ENCODE data around the gene EPC2.
"Not testable (repeated sequence)": the region's sequence is repeated elsewhere in the genome, so short reads cannot be mapped to it uniquely, and the experiment has no call there.

EPC2 gene

DNA sequence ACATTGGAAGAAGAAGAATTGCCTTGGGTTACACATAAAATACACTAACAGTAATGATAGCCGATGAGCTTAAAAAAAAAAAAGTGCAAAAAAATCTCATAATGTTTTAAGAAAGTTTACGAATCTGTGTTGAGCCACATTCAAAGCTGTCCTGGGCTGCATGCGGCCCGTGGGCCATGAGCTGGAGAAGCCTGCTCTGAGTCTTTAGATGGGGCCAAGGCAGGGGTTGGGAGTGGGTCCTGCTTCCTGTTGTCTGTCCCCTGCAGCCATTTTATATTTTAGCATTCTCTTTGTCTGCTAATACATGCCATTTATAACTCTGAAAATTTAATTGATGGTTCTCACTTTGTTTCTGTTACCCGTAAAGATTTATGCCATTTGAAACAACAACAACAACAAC is 93.2 kb downstream of the EPC2 start:
- DNase-seq = no peak

DNA sequence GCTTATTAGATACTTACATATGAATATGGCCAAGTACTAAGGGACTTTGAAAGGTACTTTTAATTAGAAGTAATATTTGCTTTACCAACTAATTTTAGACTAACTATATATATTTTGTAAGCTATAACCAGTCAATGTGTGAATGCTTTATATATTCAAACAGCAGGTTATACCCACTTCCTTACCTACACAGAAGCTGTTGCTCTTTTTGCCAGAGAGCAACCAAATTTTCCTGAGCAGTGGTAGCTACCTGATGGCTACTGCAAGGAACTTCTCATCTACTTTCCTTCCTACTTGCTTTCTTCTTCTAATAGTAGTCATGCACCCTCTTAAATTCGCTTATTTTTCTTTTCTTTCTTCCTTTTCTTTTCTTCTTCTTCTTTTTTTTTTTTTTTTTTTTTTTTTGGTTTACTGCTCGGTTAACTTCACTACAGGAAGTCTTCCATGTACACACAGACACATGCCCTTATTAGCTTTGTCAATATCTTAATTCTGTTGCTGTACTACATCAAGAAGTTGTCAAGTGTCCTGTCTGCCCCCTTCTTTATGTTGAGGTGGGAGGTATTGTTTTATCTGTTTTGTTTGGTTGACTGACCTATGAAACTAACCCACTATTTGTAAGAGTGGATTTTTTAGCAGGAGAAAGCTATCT is 95.0 kb downstream of the EPC2 start:
- no peak for DNase-seq

DNA sequence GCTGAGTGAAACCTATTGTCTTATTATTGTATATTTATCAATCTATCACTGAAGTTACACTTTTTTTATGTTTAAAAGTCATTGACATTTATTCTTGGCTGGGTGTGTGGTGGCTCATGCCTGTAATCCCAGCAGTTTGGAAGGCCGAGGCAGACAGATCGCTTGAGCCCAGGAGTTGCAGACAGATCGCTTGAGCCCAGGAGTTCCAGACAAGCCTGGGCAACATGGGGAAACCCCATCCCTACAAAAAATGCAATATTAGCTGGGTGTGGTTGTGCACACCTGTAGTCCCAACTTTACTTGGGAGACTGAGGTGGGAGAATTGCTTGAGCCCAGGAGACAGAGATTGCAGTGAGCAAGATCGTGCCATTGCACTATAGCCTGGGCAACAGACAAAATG is 97.8 kb downstream of the EPC2 start:
- DNase-seq = no peak

DNA sequence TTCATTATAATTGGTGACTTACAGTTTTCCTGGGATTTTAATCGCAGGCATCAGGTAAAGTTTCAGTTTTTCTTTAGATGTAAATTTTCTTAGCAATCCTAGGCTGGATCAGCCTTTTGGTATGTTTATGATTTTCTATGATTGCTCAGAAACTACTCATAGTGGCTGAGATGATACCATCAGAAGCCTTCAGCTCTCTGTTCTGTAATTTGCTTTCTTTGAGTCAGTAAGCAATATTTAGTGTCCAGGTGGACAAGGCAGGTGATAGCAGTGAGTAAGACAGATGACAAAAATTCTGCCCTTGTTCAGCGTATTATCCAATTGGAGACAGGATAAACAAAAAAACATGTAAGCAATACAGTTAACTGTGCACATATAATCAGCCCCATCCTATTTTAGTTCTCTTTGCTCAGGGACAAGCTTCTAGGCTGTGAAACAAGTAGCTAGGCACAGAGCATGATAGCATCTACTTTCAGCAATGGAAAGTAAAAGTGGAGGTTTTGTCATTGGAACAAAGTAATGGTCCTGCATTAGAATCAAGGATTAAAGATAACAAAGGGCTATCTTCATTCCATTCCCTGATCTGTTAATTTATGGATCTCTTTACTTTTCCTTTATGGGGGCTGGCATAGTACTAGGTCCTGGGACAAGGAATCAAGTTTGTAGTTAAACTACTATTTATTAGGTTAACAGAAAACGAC is 100.8 kb downstream of the EPC2 start:
- no peak for DNase-seq

DNA sequence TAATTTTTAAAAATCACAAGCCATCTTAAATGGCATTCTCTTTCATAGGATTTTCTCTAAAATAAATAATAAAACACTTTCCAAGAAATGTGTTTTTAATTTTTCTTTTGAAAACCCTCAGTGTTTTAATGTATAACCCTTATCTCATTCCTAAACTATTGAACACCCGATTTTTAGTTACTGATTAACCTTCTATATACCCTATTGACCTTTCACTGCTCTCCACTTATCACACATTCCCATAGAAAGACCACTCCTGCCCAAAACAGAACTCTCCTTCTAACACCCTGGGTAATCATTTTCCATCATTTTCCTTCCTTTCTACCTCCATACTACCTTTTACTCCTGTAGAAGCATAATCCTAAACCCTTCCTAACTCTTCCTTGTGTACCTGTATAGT is 102.4 kb downstream of the EPC2 start:
- DNase-seq = no peak

DNA sequence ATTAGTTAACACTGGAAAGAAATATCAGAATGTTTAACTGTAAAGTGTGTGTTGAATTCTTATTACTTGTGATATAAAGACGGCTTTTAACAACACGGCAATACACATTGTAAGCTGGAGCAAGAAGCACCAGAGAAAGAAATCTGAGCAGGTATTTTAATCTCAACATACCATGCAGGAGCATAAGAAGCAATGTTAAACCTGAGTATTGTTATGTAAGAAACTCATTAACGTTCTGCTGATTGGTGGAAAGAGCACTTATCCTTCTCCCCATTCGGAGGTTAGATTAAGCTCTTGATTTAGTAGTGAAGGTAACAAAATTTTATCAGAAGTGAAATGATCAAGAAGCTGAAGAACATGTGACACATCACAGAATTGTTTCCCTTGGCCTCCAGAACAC is 107.4 kb downstream of the EPC2 start:
- DNase-seq = no peak

DNA sequence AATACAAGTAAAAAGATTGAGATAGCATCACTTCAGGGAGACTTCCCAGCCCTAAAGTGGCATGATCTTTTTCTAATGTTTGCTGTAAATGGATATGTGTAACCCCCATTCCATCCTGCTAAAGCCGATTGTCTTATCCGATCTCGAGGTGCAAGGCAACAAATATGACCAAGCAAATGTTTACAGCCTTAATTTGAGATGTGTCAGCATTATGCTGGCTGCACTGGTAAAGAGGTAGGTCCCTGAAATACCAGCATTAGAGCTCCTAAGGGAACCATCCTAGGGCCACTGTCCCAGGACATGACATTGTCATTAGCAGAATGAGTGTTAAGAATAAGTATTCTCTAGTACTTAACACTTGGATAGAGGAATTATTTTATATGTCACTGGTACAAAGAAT is 108.4 kb downstream of the EPC2 start:
- DNase-seq = no peak

DNA sequence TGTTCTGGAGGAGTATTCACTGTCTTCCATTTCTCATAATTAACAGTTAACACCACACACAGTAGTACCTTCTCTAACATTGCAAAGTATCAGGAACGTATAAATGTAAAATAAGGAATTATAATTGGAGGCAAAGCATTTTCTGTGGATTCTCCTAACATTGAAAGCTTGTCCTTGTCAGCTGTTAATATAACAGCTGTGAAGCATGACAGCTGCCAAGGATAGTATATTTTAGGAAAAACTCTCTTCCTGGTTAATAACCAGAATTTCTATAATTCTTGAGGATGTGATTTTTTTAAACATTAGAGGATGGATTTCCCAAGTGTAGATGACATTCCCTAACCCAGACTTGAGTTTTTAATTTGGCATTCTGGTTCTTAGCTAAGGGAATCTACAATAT is 110.3 kb downstream of the EPC2 start:
- DNase-seq = no peak

DNA sequence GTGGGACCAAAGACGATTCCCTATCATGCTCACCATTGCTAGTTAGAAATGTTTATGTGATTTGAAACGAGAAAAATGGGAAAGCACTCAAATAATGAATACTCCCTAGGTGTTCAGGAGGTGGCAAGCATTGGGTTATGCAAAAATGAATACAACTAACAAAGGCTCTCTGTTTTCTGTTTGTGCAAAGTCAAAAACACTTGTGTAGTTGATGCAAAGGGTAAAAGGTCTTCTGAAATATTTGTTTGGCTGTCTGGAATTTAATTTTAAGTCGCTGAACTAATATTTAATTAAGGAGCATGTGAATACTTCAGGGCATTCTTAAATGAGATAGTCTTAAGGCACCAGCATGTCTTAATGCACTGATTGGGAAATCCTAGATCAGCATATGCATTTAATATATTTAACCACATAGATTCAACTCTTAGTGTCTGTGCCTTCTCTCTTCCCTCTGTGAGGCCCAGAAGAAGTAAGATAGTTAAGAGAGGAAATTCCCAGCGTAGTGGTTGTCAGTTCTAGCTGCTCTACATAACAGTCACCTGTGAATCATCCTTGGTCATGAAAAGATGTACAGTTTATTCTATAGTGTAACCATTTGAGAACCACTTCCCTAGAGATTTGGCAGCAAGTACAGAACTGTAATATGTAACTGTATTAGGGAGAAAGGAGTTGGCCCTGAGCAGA is 111.9 kb downstream of the EPC2 start:
- no peak for DNase-seq

DNA sequence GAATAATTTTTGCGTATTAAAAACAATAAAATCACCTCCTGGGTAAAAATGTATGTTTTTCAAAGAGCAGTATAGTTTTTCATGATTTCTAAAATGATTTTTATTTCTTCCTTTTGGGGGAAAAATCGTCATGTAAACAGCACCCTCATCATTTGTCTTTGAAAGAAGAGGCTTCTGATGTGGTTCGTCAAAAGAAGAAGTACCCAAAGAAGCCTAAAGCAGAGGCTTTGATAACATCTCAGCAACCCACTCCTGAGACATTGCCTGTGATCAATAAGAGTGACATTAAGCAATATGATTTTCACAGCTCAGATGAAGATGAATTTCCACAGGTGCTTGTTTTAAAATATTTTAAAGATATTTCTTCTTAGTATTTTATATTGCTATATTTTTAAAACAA is 120.3 kb downstream of the EPC2 start:
- DNase-seq = no peak

DNA sequence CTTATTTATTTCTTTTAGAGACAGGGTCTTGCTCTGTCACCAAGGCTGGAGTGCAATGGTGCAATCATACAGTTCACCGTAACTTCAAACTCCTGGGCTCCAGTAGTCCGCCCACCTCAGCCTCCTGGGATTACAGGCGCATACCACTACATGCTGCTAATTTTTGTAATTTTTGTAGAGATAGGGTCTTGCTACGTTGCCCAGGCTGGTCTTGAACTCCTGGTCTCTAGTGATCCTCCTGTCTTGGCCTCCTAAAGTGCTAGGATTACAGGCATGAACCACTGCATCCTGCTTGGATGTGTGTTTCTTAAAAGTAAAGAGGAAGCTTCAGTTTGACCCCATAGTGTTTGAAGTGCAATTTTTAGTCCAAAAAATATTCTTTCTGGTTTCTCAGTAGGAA is 125.5 kb downstream of the EPC2 start:
- DNase-seq = no peak

DNA sequence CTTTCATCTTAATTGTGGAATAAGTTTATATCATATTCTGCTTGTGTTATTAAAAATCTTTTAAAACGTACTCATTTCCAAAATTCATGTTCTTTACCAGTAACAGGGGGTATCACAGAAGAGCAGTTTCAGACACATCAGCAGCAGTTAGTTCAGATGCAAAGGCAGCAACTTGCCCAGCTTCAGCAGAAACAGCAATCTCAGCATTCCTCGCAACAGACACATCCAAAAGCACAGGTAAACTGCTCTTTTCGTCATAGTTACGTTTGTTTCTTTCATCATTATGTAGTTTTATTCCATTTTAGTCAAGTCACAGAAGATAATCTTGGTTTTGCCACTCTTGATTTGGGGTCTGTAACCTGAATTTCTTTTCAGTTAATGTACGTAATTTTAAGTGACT is 137.0 kb downstream of the EPC2 start:
- DNase-seq = no peak

DNA sequence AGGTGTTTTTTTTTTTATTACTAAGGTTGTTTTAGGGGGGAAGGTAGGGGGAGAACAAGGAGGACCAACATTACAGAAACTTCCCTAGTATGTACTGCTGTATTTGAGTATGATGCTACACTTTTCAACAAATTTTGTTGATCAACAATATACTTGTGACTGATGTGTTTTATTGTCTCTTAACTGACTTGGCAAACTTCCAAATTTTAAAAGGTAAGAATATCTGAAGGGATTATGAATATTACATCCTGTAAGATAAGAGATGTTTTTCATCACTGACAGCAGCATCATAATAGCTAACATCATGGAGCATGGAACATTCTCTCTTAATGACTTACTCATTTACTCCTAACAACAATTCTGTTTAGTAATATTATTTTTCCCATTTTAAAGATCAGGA is 144.5 kb downstream of the EPC2 start:
- DNase-seq = no peak

DNA sequence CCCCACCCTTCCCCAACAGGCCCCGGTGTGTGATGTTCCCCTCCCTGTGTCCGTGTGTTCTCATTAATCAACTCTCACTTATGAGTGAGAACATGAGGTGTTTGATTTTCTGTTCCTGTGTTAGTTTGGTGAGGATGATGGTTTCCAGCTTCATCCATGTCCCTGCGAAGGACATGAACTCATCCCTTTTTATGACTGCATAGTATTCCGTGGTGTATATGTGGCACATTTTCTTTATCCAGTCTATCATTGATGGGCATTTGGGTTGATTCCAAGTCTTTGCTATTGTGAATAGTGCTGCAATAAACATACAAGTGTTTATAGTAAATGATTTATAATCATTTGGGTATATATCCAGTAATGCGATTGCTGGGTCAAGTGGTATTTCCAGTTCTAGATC is 145.6 kb downstream of the EPC2 start:
- DNase-seq = not testable (repeated sequence)

DNA sequence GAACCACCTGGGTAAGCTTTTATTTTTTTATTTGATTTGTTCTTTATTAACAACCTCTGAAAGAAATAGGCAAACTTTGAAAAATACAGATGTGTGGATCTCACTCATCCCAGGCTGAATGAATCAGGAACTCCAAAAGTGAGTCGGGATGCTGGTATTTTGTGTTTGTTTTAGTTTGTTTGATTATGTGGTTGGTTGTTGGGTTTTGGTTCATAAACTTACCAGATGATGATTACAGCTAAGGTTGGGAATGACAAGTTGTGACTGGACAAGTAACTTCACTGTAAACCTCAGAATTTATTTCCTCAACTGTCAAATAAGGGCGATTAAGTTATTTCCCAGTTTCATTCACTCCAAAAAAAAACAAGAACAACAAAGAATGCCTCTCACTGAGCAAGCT is 150.0 kb downstream of the EPC2 start:
- DNase-seq = no peak

DNA sequence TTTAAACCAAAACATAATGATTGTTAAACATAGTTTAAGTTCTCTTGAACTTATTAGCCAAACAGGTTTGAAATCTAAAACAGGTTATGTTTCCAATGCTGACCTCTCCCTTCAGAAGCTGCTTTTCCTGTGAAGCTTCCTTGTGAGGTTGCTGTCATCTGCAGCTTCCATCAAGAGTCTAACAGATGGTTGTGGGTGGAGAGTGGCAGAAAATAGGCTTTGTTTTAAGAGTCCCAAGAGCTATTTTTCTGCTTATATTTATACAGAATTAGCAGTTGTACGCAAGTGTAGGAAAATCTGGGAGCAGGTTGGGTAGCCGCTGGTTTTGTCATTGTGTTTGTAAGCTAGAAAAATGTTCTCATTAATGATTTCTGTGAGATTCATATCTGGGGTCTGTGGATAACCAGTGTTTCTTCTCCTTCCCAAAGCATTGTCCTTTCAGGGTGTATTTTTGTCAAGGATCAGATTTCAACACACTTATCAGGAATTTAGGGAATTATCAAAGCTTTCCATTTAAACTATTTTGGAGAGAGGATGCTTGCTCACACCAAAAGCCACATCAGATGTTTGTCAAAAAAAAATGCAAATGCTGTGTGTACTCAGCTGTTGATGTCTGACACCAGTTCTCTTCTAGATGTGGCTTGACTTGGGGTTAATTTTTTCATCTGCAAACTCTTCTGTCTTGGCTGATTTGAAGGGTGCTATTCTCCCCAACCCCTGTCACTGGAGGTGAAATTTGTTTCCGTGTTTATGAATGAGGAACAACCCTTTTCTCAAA is 152.4 kb downstream of the EPC2 start:
- no peak for DNase-seq

DNA sequence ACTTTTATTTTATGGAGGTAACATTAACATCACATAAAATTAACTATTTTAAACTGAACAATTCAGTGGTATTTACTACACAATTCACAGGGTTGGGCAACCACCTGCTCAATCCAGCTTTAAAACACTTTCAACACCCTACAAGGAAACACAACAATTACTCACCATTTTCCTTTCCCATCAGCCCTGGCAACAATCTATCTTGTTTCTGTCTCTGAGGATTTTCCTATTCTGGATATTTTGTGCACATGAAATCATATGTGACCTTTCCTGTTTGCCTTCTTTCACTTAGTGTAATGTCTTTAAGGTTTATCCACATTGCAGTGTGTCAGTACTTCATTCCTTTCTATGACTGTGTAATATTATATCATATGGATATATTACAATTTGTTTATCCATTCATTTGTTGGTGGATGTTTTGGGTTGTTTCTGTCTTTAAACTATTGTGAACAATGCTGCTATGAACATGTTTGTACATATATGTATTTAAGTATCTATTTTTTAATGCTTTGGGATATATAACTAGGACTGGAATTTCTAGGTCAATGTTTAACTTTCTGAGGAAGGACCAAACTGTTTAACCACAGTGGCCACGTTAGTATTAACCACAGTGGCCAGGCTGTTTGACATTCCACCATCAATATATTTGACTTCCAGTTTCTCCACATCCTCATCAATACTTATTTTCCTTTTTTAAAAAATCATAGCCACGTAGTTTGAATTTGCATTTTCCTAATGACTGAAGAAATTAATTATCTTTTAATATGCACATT is 158.1 kb downstream of the EPC2 start:
- no peak for DNase-seq

DNA sequence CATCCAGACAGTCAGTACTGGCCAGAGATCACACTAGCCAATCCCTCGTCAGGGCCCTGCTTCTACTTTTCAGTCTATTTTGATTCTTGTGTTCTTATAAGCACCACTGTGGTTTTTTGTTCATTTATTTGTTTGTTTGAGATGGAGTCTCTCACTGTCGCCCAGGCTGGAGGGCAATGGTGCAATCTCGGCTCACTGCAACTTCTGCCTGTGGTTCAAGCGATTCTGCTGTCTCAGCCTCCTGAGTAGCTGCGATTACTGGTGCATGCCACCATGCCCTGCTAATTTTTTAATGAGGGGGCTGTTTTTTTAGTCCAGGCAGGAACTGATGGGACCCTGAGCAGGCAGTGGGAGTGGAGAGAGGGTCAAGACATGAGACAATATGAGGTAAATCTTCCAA is 165.5 kb downstream of the EPC2 start:
- no peak for DNase-seq

DNA sequence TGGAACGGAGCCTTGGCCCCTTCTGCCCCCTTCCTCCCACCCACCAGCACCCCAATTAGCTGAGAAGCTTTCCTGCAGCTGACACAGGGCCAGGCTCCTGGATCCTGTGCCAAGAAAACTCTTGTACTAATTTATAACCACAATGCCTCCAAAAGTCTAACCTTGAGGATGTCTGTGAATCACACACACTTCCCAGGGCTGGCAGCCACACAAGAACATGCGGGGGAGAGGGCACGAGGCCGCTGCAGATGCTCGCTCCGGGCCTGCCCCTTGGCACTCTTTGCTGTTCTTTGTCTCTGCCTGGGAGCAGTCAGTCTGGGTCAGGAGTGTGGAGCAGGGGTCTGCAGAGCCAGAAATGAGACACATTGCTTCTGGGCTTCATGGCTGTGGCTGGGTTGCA is 167.8 kb downstream of the EPC2 start:
- DNase-seq = no peak

DNA sequence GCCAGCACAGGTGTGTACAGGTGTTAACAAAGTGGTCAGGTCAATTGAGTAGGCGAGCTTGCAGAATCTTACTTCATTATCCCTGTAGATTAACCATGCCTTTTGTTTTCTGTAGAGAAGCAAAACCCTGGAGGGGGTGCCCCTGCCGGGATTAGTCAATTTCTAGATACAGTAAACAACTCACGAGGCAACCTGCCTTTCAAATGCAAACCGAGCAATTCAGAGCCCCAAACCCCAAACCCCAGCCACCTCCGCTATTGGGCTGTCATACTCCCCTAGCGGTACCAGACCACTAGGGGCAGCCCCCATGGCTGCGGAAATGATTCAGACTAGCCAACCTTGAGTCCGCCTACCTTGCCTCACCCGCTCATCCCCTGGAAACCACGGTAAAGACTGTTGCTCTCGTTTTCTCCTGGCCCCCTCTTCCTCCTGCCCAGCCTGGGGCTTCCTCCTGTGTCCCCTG is 169.1 kb downstream of the EPC2 start:
- DNase-seq = no peak

DNA sequence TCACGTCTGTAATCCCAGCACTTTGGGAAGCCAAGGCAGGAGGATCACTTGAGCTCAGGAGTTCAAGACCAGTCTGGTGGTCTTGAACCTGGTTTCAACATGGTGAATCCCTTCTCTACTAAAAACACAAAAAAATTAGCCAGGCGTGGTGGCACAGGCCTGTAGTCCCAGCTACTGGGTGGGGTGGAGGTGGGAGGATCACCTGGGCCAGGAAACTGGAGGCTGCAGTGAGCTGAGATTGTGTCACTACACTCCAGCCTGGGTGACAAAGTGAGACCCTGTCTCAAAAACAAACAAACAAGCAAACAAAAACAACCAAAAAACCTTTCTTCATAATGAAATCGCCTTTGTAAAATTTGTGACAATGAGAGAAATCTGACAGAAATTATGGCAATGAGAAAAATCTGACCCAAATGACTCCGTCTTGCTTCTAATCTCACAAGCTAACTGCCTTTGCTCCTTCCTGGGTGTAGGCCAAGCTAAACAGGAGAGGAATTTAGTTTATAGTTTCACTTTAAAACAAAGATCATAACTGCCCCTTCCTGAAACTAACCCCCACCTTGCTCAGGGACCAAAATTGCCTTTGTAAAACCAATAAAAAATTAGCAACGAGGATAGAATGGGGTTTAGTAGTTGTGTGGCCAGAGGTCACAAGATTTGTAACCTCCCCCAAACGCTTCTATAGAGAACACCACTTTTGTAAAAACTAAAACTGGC is 169.8 kb downstream of the EPC2 start:
- no peak for DNase-seq

DNA sequence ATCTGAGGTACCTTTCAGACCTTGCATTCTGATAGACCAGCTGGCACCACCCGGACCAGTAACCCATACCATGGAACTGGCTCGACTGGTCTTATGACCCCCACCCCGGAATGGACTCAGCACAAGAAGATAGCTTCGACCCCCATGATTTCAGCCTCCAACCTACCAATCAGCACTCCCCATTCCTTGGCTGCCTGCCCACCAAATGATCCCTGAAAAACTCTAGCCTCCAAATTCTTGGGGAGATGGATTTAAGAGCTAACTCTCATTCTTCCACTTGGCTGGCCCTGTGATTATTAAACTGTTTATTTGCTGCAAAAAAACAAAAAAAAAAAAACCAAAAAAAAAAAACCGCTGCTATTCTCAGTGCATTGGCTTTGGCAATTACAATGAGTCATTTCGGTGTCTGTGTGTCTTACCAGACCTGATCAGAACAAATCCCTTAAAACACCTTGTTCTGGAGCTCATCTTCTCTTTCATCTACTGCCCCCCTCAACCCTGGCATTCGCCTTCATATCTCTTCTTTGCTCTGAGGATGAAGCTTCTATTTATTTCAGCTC is 170.4 kb downstream of the EPC2 start:
- no peak for DNase-seq

All from NCI-H187 treated with DMSO at 0.1 percent for 48 hours (cell line).